Right renal pelvis (tissue), 4 donors: Measurements from ENCODE around the gene ZC3H12C. TPM values are rescaled to one million over a fixed set of nuclear protein-coding genes. Genes with fewer than 3 reads are reported as not detected.
"Not testable (repeated sequence)": the region's sequence is repeated elsewhere in the genome, so short reads cannot be mapped to it uniquely, and the experiment has no call there.

Experiments used
- DNase-seq, 4 donors: peaks; one replicate each; pipeline ENCODE4 v3.0.0-alpha.2; 2013; ENCODE audit warnings: low read depth in 4 of 4, low spot score in 3 of 4, missing footprints in 1 of 4
- polyA plus RNA-seq, 4 donors: library from polyadenylated mRNA; unstranded; fragments of 120-200 nt; gene quantifications; one replicate each; pipeline ENCODE4 v1.2.1, GENCODE V29; 2013; ENCODE audit not compliant: insufficient read length in 4 of 4

The ZC3H12C gene
- polyA plus RNA-seq, 4 donors, result 7.2 to 9.2 (median 8.3) TPM

DNA sequence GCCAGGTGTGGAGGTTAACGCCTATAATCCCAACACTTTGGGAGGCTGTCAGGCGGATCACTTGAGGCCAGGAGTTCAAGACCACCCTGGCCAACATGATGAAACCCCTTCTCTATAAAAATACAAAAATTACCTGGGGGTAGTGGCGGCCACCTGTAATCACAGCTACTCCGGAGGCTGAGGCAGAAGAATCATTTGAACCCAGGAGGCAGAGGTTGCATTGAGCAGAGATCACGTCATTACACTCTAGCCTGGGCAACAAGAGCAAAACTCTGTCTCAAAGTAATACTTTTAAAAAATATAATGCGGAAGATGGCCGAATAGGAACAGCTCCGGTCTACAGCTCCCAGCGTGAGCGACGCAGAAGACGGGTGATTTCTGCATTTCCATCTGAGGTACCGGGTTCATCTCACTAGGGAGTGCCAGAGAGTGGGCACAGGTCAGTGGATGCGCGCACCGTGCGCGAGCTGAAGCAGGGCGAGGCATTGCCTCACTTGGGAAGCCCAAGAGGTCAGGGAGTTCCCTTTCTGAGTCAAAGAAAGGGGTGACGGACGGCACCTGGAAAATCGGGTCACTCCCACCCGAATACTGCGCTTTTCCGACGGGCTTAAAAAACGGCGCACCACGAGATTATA is 115.6 kb downstream of the ZC3H12C start:
- not testable (repeated sequence) for DNase-seq

- DNase-seq, result not testable (repeated sequence)
These were observed 116.1 kb downstream of the ZC3H12C start for GRCh38 chr11:110209313-110209694.

- no peak for DNase-seq
These were observed 124.2 kb downstream of the ZC3H12C start for GRCh38 chr11:110217223-110217877.

DNA sequence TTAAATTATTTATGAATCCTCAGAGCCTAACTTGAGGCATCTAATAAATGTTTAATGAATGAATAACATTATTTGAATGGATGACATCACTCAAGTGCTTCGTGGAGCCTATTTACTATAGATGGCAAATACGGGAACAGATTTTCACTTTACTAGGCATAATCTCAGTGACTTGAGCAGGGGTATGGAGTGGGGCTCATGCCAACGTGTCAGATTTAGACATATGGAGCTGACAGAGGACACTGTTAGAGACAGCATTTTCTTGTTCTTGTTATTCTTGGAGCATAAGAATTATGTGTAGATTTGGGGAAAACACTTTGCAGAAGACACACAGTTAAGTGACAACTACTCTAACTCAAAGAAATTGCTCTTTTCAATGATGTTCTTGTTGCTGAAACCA is 124.7 kb downstream of the ZC3H12C start:
- DNase-seq, result no peak

GRCh38 chr11:110219006-110219785 is 126.0 kb downstream of the ZC3H12C start:
- DNase-seq, result no peak

Other genes starting within 250 kb of the ZC3H12C start
- 100 to 1,000 TPM; 120 to 177 (median 152) TPM for gene RDX, start 203.2 kb downstream of the ZC3H12C start, polyA plus RNA-seq